ENCODE results near the gene CYTH3.

- TF ChIP-seq CTCF (IDR thresholded peaks at IDR 0.05 in 8 of 11, conservative IDR thresholded peaks at IDR 0.05 in 3 of 11), result no peak
- no peak for TF ChIP-seq POLR2AphosphoS5 (IDR thresholded peaks at IDR 0.05)
These were observed 113.3 kb downstream of the CYTH3 start for GRCh38 chr7:6159097-6159483.

All from spleen (tissue), 7 donors.